22Rv1 (cell line): Measurements from ENCODE around the gene FAM47C.
"Not testable (repeated sequence)": the region's sequence is repeated elsewhere in the genome, so short reads cannot be mapped to it uniquely, and the experiment has no call there.

ENCODE experiments used
- H3K27ac ChIP-seq: fragments of 450-650 bp; 2 replicates; pipeline ENCODE4 v1.5.1; 2017
- ZFX ChIP-seq: fragments of 450-650 bp; IDR thresholded peaks from 2 replicates; pipeline ENCODE4 v1.6.1; 2017; ENCODE audit warnings: antibody characterized with exemption, borderline replicate concordance
- TF ChIP-seq, protein P1 (sequence below): fragments of 450-650 bp; IDR thresholded peaks from 2 replicates; pipeline ENCODE4 v1.5.1; 2017; ENCODE audit warnings: mild to moderate bottlenecking

Gene FAM47C

DNA sequence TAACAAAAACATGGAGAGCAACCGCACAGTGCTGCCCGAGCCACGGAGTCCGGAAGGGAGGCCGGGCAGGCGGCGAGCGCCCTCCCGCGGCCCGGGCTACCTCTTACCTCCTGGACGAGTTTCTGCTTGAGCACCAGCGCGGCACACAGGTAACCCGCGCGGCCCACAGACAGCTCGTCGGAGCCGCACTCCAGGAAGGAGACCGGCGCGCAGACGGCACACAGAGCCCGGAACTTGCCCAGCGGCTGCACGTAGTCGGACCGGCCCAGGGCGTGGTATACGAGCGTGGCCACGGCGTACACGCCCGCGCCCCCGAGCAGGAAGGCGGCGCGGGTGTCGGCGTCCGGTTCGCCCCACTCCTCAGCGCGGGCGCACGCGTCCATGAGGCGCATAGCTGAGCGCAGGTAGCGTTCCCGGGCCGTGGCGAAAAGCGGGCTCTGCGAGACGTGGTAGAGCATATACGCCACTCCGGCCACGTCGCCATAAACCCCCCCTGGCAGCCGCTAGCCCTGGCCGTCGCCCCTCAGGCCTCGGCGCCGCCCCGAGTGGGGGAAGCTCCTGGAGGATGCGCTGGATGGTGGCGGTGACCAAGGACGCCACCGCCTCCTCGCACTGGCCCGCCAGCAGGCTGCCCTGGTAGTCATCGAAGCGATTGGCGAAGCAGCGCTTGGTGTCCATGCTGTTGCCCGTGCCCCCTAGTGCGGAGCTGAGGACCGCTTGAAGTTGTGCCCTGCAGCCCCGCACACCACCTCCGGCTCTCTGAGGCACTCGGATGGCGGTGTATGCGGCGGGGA is 22.6 kb upstream of the FAM47C start:
- H3K27ac ChIP-seq = not testable (repeated sequence)
- TF ChIP-seq, protein P1, sequence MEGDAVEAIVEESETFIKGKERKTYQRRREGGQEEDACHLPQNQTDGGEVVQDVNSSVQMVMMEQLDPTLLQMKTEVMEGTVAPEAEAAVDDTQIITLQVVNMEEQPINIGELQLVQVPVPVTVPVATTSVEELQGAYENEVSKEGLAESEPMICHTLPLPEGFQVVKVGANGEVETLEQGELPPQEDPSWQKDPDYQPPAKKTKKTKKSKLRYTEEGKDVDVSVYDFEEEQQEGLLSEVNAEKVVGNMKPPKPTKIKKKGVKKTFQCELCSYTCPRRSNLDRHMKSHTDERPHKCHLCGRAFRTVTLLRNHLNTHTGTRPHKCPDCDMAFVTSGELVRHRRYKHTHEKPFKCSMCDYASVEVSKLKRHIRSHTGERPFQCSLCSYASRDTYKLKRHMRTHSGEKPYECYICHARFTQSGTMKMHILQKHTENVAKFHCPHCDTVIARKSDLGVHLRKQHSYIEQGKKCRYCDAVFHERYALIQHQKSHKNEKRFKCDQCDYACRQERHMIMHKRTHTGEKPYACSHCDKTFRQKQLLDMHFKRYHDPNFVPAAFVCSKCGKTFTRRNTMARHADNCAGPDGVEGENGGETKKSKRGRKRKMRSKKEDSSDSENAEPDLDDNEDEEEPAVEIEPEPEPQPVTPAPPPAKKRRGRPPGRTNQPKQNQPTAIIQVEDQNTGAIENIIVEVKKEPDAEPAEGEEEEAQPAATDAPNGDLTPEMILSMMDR = peak; percentile 41

- no peak for TF ChIP-seq ZFX
- TF ChIP-seq, protein P1 = no peak
- no peak overlapping the region for H3K27ac ChIP-seq
These were observed 21.9 kb upstream of the FAM47C start for GRCh38 chrX:36986231-36986630.

GRCh38 chrX:36987212-36987611 is 21.0 kb upstream of the FAM47C start:
- H3K27ac ChIP-seq = not testable (repeated sequence)

- no peak for TF ChIP-seq ZFX
- TF ChIP-seq, protein P1 = no peak
- H3K27ac ChIP-seq = no peak overlapping the region
These were observed 8.0 kb upstream of the FAM47C start for GRCh38 chrX:37000140-37000539.

DNA sequence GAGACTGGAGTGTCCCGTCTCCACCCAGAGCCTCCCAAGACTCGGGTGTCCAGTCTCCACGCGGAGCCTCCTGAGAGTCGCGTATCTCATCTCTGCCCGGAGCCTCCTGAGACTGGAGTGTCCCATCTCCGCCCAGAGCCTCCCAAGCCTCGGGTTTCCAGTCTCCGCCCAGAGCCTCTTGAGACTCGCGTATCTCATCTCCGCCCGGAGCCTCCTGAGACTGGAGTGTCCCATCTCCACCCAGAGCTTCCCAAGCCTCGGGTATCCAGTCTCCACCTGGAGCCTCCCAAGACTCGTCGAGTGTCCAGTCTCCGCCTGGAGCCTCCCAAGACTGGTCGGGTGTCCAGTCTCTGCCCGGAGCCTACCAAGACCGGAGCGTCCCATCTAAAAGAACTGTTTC is 2.3 kb downstream of the FAM47C start:
- TF ChIP-seq ZFX = no peak
- TF ChIP-seq, protein P1 = no peak

GRCh38 chrX:37034260-37034659 is 26.1 kb downstream of the FAM47C start:
- not testable (repeated sequence) for H3K27ac ChIP-seq

More for the DNA sequence above, 2.3 kb downstream of the FAM47C start:
- no peak overlapping the region for H3K27ac ChIP-seq

- not testable (repeated sequence) for H3K27ac ChIP-seq
These were observed 28.6 kb downstream of the FAM47C start for GRCh38 chrX:37036674-37037220.

DNA sequence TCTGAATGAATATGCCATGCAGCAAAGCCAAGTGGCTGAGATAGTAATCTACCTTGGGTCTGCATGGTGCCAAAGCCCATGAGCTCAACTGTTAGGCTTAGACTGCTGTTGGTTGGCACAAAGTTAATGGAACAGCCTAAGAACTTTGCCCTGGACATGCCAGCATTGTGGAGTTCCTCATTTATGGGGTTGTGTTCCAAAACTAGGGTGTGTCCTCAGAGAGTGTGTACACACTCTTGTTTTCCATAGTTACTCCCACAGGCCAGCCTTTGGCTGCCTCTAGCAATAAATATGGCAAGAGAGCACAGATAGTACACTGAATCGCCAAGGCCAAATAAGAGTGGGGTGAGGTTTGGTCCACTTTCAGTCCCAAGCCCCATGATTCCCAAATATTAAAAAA is 30.6 kb downstream of the FAM47C start:
- H3K27ac ChIP-seq = not testable (repeated sequence)

DNA sequence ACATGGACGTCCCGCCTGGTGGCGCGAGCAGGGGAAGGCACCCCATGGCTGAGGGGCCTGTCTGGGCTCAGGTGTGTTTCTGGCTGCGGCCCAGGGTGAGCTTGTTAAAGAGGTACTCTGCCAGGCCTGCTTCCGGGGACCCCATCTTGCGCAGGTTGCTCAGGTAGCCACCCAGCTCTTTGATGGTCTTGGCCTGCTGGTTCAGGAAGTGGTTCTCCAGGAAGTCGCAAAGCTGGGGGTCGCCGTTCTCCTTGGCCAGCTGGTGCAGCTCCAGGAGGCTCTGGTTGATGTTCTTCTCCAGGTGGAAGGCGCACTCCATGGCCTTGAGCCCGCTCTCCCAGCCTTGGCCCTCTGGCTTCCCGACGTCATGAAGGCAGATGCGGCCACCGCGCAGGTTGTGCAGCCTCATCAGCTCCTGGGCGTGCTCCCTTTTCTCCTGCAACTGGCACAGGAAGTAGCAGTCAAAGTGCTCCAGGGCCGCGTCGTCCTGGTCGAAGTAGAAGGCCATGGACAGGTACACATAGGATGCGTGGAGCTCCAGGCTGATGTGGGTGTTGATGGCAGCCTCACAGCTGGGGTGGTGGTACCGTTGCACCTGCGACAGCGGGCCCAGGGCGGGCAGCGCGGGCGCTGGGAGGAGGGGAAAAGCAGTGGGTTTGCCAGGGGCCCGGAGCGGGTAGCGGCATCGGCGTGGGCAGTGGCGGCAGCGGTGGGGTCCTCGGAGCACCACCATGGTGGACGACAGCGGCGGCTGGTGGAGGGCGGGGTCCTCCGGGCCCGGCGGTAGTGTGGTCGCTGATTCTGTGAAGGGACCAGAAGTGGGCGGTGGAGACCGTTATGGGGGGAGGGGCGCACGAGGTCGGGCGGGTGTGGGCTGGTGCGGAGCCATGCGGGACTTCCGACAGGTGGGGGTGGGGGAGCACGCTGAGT is 35.1 kb downstream of the FAM47C start:
- not testable (repeated sequence) for H3K27ac ChIP-seq

DNA sequence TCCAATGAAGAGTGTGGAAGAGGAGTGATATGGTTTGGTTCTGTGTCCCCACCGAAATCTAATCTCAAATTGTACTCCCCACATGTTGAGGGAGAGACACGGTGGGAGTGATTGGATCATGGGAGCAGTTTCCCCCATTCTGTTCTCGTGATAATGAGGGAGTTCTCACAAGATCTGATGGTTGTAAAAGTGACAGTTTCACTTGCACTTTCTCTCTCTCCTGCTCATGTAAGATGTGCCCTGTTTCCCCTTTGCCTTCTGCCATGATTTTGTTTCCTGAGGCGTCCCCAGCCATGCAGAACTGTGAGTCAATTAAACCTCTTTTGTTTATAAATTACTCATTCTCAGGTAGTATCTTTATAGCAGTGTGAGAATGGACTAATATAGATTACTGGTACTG is 39.6 kb downstream of the FAM47C start:
- H3K27ac ChIP-seq = no peak overlapping the region
- TF ChIP-seq ZFX = no peak
- TF ChIP-seq, protein P1 = no peak

DNA sequence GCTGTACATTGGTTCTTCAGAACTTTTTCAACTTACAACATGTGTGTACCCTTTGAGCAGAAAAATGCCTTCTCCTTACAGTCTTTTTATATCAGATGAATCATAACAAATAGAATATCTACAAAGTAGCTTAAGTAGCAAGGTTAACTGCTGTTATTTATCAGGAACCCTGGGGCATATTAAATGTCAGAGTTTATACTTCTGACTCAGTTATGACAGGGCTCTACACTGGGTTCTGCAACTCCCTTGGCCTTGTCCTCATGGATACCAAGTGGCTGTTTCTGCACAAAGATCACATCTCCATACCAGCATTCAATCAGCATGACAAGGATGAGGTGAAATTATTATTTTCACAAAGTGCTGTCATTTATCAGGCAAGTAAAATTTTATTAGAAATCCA is 49.4 kb downstream of the FAM47C start:
- H3K27ac ChIP-seq = not testable (repeated sequence)
